ENCODE measurements around the gene KPNA3.

GRCh38 chr13:49792550-49793324 lies at the start of gene KPNA3:
- TF ChIP-seq CTCF (IDR thresholded peaks at IDR 0.05) = peak in 1 of 3 donors; percentile 10
- TF ChIP-seq POLR2A (IDR thresholded peaks at IDR 0.05) = no peak

All from ovary (tissue), 3 donors.